Breast epithelium (tissue), 4 donors: ENCODE measurements around the gene HAUS2. TPM values are rescaled to one million over a fixed set of nuclear protein-coding genes. Genes with fewer than 3 reads are reported as not detected.

ENCODE experiments used
- DNase-seq, 2 donors: peaks; one replicate each; pipeline ENCODE4 v3.0.0-alpha.2; 2019; ENCODE audit warnings: low spot score in 2 of 2
- H3K27ac ChIP-seq, 2 donors: fragments of 200-600 bp; sonication (generic) in 1 of 2; one replicate each; pipeline ENCODE4 v1.5.1; 2016 to 2019; ENCODE audit warnings: mild to moderate bottlenecking in 1 of 2
- H3K27me3 ChIP-seq, 2 donors: fragments of 200-600 bp; sonication (generic) in 1 of 2; one replicate each; pipeline versions ENCODE4 v1.5.1 to v1.6.0; 2017 to 2019; ENCODE audit warnings: control low read depth in 1 of 2, mild to moderate bottlenecking in 1 of 2
- H3K36me3 ChIP-seq: fragments of 200-600 bp; one replicate; pipeline ENCODE4 v1.5.1; 2019
- H3K4me1 ChIP-seq, 2 donors: fragments of 200-600 bp; sonication (generic); one replicate each; pipeline ENCODE4 v1.5.1; 2016 to 2019; ENCODE audit warnings: control low read depth in 1 of 2
- H3K4me3 ChIP-seq, 3 donors: fragments of 200-600 bp; sonication (generic); 1 replicate in 2 of 3; 2 replicates in 1 of 3; pipeline ENCODE4 v1.5.1; 2016 to 2019; ENCODE audit warnings: mild to moderate bottlenecking in 3 of 3, moderate library complexity in 2 of 3
- H3K9me3 ChIP-seq, 2 donors: fragments of 200-600 bp; sonication (generic) in 1 of 2; one replicate each; pipeline ENCODE4 v1.5.1; 2016 to 2019; ENCODE audit warnings: control low read depth in 1 of 2
- POLR2A ChIP-seq: fragments of 450-650 bp; IDR thresholded peaks from one replicate; pipeline ENCODE4 v1.6.1; 2016; ENCODE audit warnings: antibody characterized with exemption, mild to moderate bottlenecking, moderate library complexity
- POLR2AphosphoS5 ChIP-seq, 3 donors: sonication (generic); formaldehyde crosslinking; IDR thresholded peaks; one replicate each; pipeline ENCODE4 v1.6.1; 2017; ENCODE audit warnings: antibody characterized with exemption in 3 of 3
- intact Hi-C: fragments of 100-400 bp; cut with DNase I; formaldehyde crosslinking; loops from one replicate; pipeline ENCODE4 v1.15.1; 2023; ENCODE audit warnings: low total_unique reads
- total RNA-seq, 3 donors: library from RNA; depleted of rRNA; stranded (reverse); fragments of >200 nt; gene quantifications; one replicate each; pipeline ENCODE4 v1.1.0, GENCODE V29; 2016
- TF ChIP-seq, protein P1 (sequence below), 3 donors: fragments of 450-650 bp; IDR thresholded peaks; one replicate each; pipeline ENCODE4 v1.5.1; 2016 to 2017; ENCODE audit warnings: antibody characterized with exemption in 3 of 3, mild to moderate bottlenecking in 3 of 3, moderate library complexity in 3 of 3

Gene HAUS2
- total RNA-seq, 3 donors from 2014 or later, result 29.3 to 42.1 (median 30.2) TPM

DNA sequence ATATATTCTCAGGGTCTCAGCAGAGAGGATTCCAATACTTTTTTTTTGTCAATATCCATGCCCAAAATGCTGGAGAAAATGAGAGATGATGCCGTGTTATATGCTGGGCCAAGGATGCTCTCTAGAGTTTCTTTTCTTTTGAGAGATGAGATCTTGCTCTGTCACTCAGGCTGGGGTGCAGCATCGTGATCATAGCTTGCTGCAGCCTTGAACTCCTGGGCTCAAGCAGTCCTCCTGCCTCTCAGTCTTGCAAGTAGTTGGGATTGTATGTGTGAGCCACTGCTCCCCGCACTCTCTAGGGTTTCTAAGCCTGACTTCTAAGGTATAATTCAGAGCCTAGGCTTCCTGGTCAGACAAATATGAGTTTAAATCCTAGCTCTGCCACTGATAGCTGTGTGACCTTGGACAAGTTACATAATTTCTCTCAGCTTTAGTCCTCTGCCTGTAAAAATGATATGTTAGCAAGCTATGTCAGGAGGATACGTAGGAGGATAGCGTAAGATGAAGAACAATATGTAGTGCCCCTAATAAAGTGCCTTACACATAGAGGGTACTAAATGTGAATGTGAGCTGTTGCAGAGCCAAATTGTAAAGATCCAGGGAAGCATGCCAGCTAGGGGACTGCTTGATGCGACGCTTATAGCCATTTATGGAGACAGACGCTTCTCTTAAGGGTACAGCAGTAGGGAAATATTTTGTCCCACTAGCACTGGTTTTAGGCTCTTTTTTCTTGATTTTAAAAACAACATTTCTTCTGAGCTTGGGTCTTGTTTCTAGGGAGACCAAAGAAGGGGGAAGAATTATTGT lies 34.1 kb downstream of the HAUS2 start:
- DNase-seq, result no peak
- Histone ChIP-seq H3K27ac (no peak overlapping the region), H3K9me3 (no peaks in the 10 kb centered on the region), H3K4me3 (no peak overlapping the region), H3K27me3 (no peaks in the 10 kb centered on the region), H3K4me1 (no peaks in the 10 kb centered on the region), H3K36me3 (no peaks in the 10 kb centered on the region)
- intact Hi-C loops, result no loop called here
- TF ChIP-seq POLR2A (no peak), POLR2AphosphoS5 (IDR thresholded peaks at IDR 0.05) (no peak)
- TF ChIP-seq, protein P1, sequence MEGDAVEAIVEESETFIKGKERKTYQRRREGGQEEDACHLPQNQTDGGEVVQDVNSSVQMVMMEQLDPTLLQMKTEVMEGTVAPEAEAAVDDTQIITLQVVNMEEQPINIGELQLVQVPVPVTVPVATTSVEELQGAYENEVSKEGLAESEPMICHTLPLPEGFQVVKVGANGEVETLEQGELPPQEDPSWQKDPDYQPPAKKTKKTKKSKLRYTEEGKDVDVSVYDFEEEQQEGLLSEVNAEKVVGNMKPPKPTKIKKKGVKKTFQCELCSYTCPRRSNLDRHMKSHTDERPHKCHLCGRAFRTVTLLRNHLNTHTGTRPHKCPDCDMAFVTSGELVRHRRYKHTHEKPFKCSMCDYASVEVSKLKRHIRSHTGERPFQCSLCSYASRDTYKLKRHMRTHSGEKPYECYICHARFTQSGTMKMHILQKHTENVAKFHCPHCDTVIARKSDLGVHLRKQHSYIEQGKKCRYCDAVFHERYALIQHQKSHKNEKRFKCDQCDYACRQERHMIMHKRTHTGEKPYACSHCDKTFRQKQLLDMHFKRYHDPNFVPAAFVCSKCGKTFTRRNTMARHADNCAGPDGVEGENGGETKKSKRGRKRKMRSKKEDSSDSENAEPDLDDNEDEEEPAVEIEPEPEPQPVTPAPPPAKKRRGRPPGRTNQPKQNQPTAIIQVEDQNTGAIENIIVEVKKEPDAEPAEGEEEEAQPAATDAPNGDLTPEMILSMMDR (IDR thresholded peaks at IDR 0.05), result no peak

- DNase-seq, result no peak
- TF ChIP-seq, protein P1 (IDR thresholded peaks at IDR 0.05), result no peak
- no peak for TF ChIP-seq POLR2A
- TF ChIP-seq POLR2AphosphoS5 (IDR thresholded peaks at IDR 0.05), result no peak
- Histone ChIP-seq H3K27ac (no peak overlapping the region), H3K27me3 (no peaks in the 10 kb centered on the region), H3K9me3 (no peaks in the 10 kb centered on the region), H3K36me3 (no peaks in the 10 kb centered on the region), H3K4me1 (no peaks in the 10 kb centered on the region), H3K4me3 (no peak overlapping the region)
- intact Hi-C loops, result no loop called here
Measured at GRCh38 chr15:42584031-42584765, 35.6 kb downstream of the HAUS2 start.

DNA sequence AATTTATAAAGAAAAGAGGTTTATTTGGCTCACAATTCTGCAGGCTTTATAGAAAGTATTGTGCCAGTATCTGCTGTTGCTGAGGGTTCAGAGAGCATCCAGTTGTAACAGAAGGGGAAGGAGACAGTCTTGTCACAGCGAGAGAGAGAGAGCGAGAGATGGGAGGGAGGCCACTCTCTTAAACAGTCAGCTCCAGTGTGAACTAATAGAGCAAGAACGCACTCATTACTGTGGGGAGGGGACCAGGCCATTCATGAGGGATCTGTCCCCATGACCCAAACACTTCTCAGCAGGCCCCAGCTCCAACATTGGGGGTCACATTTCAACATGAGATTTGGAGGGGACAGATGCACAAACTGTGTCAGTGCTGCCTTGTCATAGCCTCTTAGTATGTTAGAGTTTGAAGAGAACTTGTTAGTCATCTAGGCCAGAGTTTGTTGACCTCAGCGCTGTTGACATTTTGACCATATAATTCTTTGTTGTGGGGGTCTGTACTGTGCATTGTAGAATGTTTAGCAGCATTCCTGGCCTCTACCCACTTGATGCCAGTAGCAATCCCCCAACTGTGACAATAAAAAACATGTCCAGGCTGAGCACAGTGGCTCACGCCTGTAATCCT lies 42.1 kb downstream of the HAUS2 start:
- no peak overlapping the region for H3K4me3 ChIP-seq
- H3K27me3 ChIP-seq, result no peaks in the 10 kb centered on the region
- H3K9me3 ChIP-seq, result no peaks in the 10 kb centered on the region
- no peak overlapping the region for H3K27ac ChIP-seq
- no peaks in the 10 kb centered on the region for H3K4me1 ChIP-seq
- no peak for DNase-seq
- intact Hi-C loops, result no loop called here
- no peaks in the 10 kb centered on the region for H3K36me3 ChIP-seq
- TF ChIP-seq POLR2A (no peak), POLR2AphosphoS5 (IDR thresholded peaks at IDR 0.05) (no peak)
- TF ChIP-seq, protein P1 (IDR thresholded peaks at IDR 0.05), result no peak

DNA sequence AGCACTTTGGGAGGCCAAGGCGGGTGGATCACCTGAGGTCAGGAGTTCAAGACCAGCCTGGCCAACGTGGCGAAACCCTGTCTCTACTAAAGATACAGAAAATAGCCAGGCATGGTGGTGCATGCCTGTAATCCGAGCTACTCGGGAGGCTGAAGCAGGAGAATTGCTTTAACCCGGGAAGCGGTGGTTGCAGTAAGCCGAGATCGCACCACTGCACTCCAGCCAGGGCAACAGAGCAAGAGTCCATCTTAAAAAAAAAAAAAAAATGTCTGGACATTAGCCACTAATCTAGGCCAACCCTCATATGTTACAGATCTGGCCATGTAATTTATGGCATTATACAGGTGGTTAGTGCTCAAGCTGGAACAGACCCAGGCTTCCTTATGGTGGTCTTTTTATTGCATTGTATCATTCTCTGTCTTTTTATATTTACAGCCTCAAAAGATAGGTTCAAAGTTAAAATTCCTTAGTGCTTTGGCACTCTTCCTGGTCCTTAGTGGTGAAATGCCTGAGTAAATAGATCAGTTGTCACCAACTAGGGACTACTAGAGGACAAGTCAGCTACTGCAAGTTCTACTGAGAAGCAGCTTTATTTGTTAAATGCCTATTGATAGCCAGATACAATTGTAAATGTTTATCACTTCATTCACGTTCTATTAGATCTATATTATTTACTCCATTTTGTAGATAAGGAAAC lies 42.7 kb downstream of the HAUS2 start:
- Histone ChIP-seq H3K4me3 (no peak overlapping the region), H3K27me3 (no peaks in the 10 kb centered on the region), H3K4me1 (no peaks in the 10 kb centered on the region), H3K9me3 (no peaks in the 10 kb centered on the region), H3K36me3 (no peaks in the 10 kb centered on the region), H3K27ac (no peak overlapping the region)
- intact Hi-C loops, result no loop called here
- TF ChIP-seq, protein P1 (IDR thresholded peaks at IDR 0.05), result peak in 2 of 3 donors; percentile 16 to 35
- TF ChIP-seq POLR2A, result no peak
- DNase-seq, result no peak
